Measurements from ENCODE around the gene RAB36. TPM values are rescaled to one million over a fixed set of nuclear protein-coding genes. Genes with fewer than 3 reads are reported as not detected.

The RAB36 gene
- total RNA-seq, 2 donors from 2014 or later = 2.6 to 3.3 TPM

- peak overlapping the region; percentile 78 for H3K27ac Mint-ChIP-seq
Measured at GRCh38 chr22:23193882-23194281, 48.6 kb downstream of the RAB36 start.

DNA sequence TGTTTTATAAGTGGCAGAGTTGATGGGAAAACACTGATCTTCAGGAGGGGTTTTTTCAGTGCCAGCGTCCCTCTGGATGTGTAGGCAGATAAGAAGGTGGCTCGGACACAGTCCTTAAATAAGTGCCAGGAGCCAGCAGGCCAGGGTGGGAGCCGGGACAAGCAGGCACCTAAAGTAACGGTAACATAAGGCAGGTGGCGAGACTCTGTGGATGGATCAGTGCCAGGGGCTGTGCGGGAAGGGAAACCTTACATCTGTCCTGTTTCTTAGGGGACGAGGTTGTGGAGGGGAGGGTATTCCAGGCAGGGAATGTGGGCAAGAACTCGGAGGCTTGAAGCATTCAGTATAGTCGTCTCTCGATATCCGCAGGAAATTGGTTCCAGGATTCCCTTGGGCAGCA, 50.9 kb downstream of the RAB36 start:
- no peaks in the 10 kb centered on the region for H3K9me3 ChIP-seq (ENCODE audit: control insufficient read depth, low read length)
- Mint-ChIP-seq H3K9me3 (no peaks in the 10 kb centered on the region), H3K27me3 (ENCODE audit: insufficient read depth) (no peaks in the 10 kb centered on the region), H3K4me1 (peaks cover 42% of the 10 kb centered on the region), H3K36me3 (ENCODE audit: low read depth) (peaks cover 47% of the 10 kb centered on the region), H3K27ac (peak overlapping the region; percentile 68), H3K4me3 (no peak overlapping the region)
- no peak overlapping the region for H3K9ac ChIP-seq (ENCODE audit: extremely low read depth, low read length, poor library complexity, severe bottlenecking)
- 89 to 90% methylated on average over 11 of the region's 11 CpGs for WGBS, 2 experiments (ENCODE audit: insufficient coverage in 1 of 2, insufficient read length in 1 of 2)
- H3K4me3 ChIP-seq (ENCODE audit: low read length) = no peak overlapping the region
- no peak overlapping the region for H3K27ac ChIP-seq (ENCODE audit: low read depth, low read length)
- TF ChIP-seq, protein P1, sequence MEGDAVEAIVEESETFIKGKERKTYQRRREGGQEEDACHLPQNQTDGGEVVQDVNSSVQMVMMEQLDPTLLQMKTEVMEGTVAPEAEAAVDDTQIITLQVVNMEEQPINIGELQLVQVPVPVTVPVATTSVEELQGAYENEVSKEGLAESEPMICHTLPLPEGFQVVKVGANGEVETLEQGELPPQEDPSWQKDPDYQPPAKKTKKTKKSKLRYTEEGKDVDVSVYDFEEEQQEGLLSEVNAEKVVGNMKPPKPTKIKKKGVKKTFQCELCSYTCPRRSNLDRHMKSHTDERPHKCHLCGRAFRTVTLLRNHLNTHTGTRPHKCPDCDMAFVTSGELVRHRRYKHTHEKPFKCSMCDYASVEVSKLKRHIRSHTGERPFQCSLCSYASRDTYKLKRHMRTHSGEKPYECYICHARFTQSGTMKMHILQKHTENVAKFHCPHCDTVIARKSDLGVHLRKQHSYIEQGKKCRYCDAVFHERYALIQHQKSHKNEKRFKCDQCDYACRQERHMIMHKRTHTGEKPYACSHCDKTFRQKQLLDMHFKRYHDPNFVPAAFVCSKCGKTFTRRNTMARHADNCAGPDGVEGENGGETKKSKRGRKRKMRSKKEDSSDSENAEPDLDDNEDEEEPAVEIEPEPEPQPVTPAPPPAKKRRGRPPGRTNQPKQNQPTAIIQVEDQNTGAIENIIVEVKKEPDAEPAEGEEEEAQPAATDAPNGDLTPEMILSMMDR (conservative IDR thresholded peaks at IDR 0.05) = no peak
- no peak for DNase-seq
- H3K4me1 ChIP-seq (ENCODE audit: control insufficient read depth, insufficient read depth, low read length) = peaks cover 8% of the 10 kb centered on the region
- H3K27me3 ChIP-seq (ENCODE audit: control insufficient read depth, insufficient read depth, low read length, poor library complexity, severe bottlenecking) = no peaks in the 10 kb centered on the region
- H3K36me3 ChIP-seq (ENCODE audit: control insufficient read depth, insufficient read depth, low read length) = peaks cover 43% of the 10 kb centered on the region

More at GRCh38 chr22:23193882-23194281, 48.6 kb downstream of the RAB36 start:
- no peaks in the 10 kb centered on the region for H3K9me3 Mint-ChIP-seq
- WGBS, 2 experiments (ENCODE audit: insufficient coverage in 1 of 2, insufficient read length in 1 of 2) = 94 to 95% methylated on average over 5 of the region's 5 CpGs
- TF ChIP-seq, protein P1 (conservative IDR thresholded peaks at IDR 0.05) = no peak
- Histone ChIP-seq H3K27ac (ENCODE audit: low read depth, low read length) (no peak overlapping the region), H3K4me3 (ENCODE audit: low read length) (no peak overlapping the region), H3K9me3 (ENCODE audit: control insufficient read depth, low read length) (no peaks in the 10 kb centered on the region), H3K4me1 (ENCODE audit: control insufficient read depth, insufficient read depth, low read length) (peaks cover 8% of the 10 kb centered on the region), H3K9ac (ENCODE audit: extremely low read depth, low read length, poor library complexity, severe bottlenecking) (no peak overlapping the region), H3K27me3 (ENCODE audit: control insufficient read depth, insufficient read depth, low read length, poor library complexity, severe bottlenecking) (no peaks in the 10 kb centered on the region), H3K36me3 (ENCODE audit: control insufficient read depth, insufficient read depth, low read length) (peaks cover 49% of the 10 kb centered on the region)
- peaks cover 34% of the 10 kb centered on the region for H3K4me1 Mint-ChIP-seq
- H3K36me3 Mint-ChIP-seq (ENCODE audit: low read depth) = peaks cover 46% of the 10 kb centered on the region
- no peak for DNase-seq
- no peaks in the 10 kb centered on the region for H3K27me3 Mint-ChIP-seq (ENCODE audit: insufficient read depth)
- H3K4me3 Mint-ChIP-seq = no peak overlapping the region

GRCh38 chr22:23197836-23198235, 52.6 kb downstream of the RAB36 start:
- Mint-ChIP-seq H3K27me3 (ENCODE audit: insufficient read depth) (no peaks in the 10 kb centered on the region), H3K27ac (peak overlapping the region; percentile 37), H3K9me3 (no peaks in the 10 kb centered on the region), H3K4me3 (no peak overlapping the region), H3K4me1 (peaks cover 30% of the 10 kb centered on the region), H3K36me3 (ENCODE audit: low read depth) (peaks cover 45% of the 10 kb centered on the region)
- Histone ChIP-seq H3K4me3 (ENCODE audit: low read length) (no peak overlapping the region), H3K27ac (ENCODE audit: low read depth, low read length) (no peak overlapping the region), H3K4me1 (ENCODE audit: control insufficient read depth, insufficient read depth, low read length) (peaks cover 4% of the 10 kb centered on the region), H3K9me3 (ENCODE audit: control insufficient read depth, low read length) (no peaks in the 10 kb centered on the region), H3K27me3 (ENCODE audit: control insufficient read depth, insufficient read depth, low read length, poor library complexity, severe bottlenecking) (no peaks in the 10 kb centered on the region), H3K36me3 (ENCODE audit: control insufficient read depth, insufficient read depth, low read length) (peaks cover 36% of the 10 kb centered on the region), H3K9ac (ENCODE audit: extremely low read depth, low read length, poor library complexity, severe bottlenecking) (no peak overlapping the region)
- WGBS, 2 experiments (ENCODE audit: insufficient coverage in 1 of 2, insufficient read length in 1 of 2) = 98% methylated on average over 8 of the region's 8 CpGs; no CpG with 5 or more reads in 1 of the 2 experiments
- TF ChIP-seq, protein P1 (conservative IDR thresholded peaks at IDR 0.05) = no peak
- no peak for DNase-seq
